H1 (cell line): ENCODE data around the gene XPO5. TPM values are rescaled to one million over a fixed set of nuclear protein-coding genes. Genes with fewer than 3 reads are reported as not detected.
A peak's percentile ranks its signal among the peaks of the same experiment; 100 is the strongest.

ENCODE experiments used
- CTCF ChIA-PET: fragments of 300-600 bp; sonication (Branson Sonifier 250); formaldehyde crosslinking; loops from one replicate; lab custom pipeline; 2021; ENCODE audit not compliant: partially characterized antibody; lab: Charles Lee
- POLR2A ChIA-PET: fragments of 300-600 bp; sonication (Branson Sonifier 250); formaldehyde crosslinking; loops from one replicate; lab custom pipeline; 2021; ENCODE audit warnings: inconsistent platforms; ENCODE audit not compliant: partially characterized antibody; lab: Charles Lee
- DNase-seq, 2 experiments: peaks; one replicate each; pipeline versions ENCODE4 v3.0.0 to v3.0.0-alpha.2; 2010 to 2022; ENCODE audit warnings: low spot score in 2 of 2, low read depth in 1 of 2, mixed read lengths in 1 of 2
- FAIRE-seq: peaks from 2 replicates; lab custom pipeline; 2011; peaks lifted over from hg19 to GRCh38; lab: Jason Lieb, UNC
- H2AFZ ChIP-seq: 2 replicates; pipeline ENCODE4 v1.8.1; 2012; ENCODE audit warnings: low read length, inconsistent platforms
- H2AK5ac ChIP-seq: 2 replicates; pipeline ENCODE4 v1.6.1; 2013; ENCODE audit warnings: low read depth, low read length
- H2BK120ac ChIP-seq: replicated peaks from 2 replicates; pipeline ENCODE3; 2013; ENCODE audit warnings: low read depth, low read length, inconsistent platforms
- H2BK12ac ChIP-seq: 2 replicates; pipeline ENCODE4 v1.6.1; 2013; ENCODE audit warnings: low read depth, low read length
- H2BK15ac ChIP-seq: 2 replicates; pipeline ENCODE4 v1.6.1; 2013; ENCODE audit warnings: low read length
- H2BK20ac ChIP-seq: 2 replicates; pipeline ENCODE4 v1.6.1; 2013; ENCODE audit warnings: low read length
- H2BK5ac ChIP-seq: 2 replicates; pipeline ENCODE4 v1.6.1; 2013; ENCODE audit warnings: low read depth, low read length
- H3K14ac ChIP-seq: 2 replicates; pipeline ENCODE4 v1.6.1; 2013; ENCODE audit warnings: inconsistent platforms; ENCODE audit not compliant: insufficient read length
- H3K18ac ChIP-seq: 2 replicates; pipeline ENCODE4 v1.6.1; 2013; ENCODE audit warnings: low read length; ENCODE audit errors: extremely low read depth
- H3K23ac ChIP-seq: 2 replicates; pipeline ENCODE4 v1.6.1; 2013; ENCODE audit warnings: inconsistent platforms; ENCODE audit not compliant: insufficient read length
- H3K23me2 ChIP-seq: 2 replicates; pipeline ENCODE4 v1.6.1; 2013; ENCODE audit warnings: low read depth, low read length
- H3K27ac ChIP-seq: 2 replicates; pipeline ENCODE4 v1.6.1; 2011; ENCODE audit warnings: low read depth, low read length, inconsistent platforms
- H3K27me3 ChIP-seq, 4 experiments: replicated peaks in 1 of 4; 1 replicate in 1 of 4; 2 replicates in 3 of 4; pipeline versions ENCODE4 v1.6.1 to v1.8.1; 2011 to 2013; ENCODE audit warnings: low read length in 3 of 4, mild to moderate bottlenecking in 3 of 4, inconsistent platforms in 2 of 4, mixed read lengths in 2 of 4, moderate library complexity in 1 of 4; ENCODE audit not compliant: control insufficient read depth in 3 of 4, insufficient read depth in 3 of 4; ENCODE audit errors: extremely low read depth in 1 of 4
- H3K36me3 ChIP-seq, 4 experiments: 2 replicates each; pipeline versions ENCODE4 v1.6.1 to v1.8.1; 2011 to 2013; ENCODE audit warnings: mild to moderate bottlenecking in 4 of 4, low read length in 3 of 4, moderate library complexity in 2 of 4, control low read depth in 1 of 4, inconsistent platforms in 1 of 4; ENCODE audit not compliant: insufficient read depth in 4 of 4, control insufficient read depth in 2 of 4
- H3K4ac ChIP-seq: replicated peaks from 2 replicates; pipeline ENCODE3; 2013; ENCODE audit warnings: low read length, low read depth, mixed read lengths, inconsistent platforms; ENCODE audit not compliant: insufficient read length
- H3K4me1 ChIP-seq, 4 experiments: replicated peaks in 1 of 4; 1 replicate in 1 of 4; 2 replicates in 3 of 4; pipeline versions ENCODE4 v1.6.1 to v1.8.1; 2011 to 2013; ENCODE audit warnings: low read length in 3 of 4, inconsistent platforms in 2 of 4, mixed read lengths in 1 of 4; ENCODE audit not compliant: insufficient read depth in 4 of 4, control insufficient read depth in 3 of 4
- H3K4me2 ChIP-seq, 2 experiments: 2 replicates each; pipeline versions ENCODE4 v1.6.1 to v1.8.1; 2011 to 2013; ENCODE audit warnings: low read depth in 2 of 2, low read length in 2 of 2, control low read depth in 1 of 2, inconsistent platforms in 1 of 2, mild to moderate bottlenecking in 1 of 2; ENCODE audit not compliant: insufficient read depth in 1 of 2
- H3K4me3 ChIP-seq, 4 experiments: fragments of 200-600, 300-600 bp in 1 of 4; sonication (generic), shearing (Covaris generic), sonication (Bioruptor Twin) in 1 of 4; 2 replicates each; pipeline versions ENCODE4 v1.5.1 to v1.8.1; 2011 to 2016; ENCODE audit warnings: low read length in 4 of 4, low read depth in 3 of 4, control low read depth in 2 of 4, inconsistent platforms in 2 of 4, mild to moderate bottlenecking in 2 of 4, mixed read lengths in 1 of 4, moderate library complexity in 1 of 4; ENCODE audit not compliant: insufficient read depth in 2 of 4; ENCODE audit errors: extremely low read depth in 1 of 4
- H3K56ac ChIP-seq: replicated peaks from 2 replicates; pipeline ENCODE3; 2013; ENCODE audit warnings: low read depth, mild to moderate bottlenecking, mixed read lengths, low read length, inconsistent platforms; ENCODE audit not compliant: insufficient read length
- H3K79me1 ChIP-seq: 2 replicates; pipeline ENCODE4 v1.6.1; 2013; ENCODE audit warnings: low read depth, low read length, control low read depth
- H3K79me2 ChIP-seq, 2 experiments: 2 replicates each; pipeline versions ENCODE4 v1.6.1 to v1.8.1; 2012 to 2013; ENCODE audit warnings: low read length in 2 of 2, mild to moderate bottlenecking in 2 of 2, inconsistent platforms in 1 of 2; ENCODE audit not compliant: insufficient read depth in 2 of 2, control insufficient read depth in 1 of 2
- H3K9ac ChIP-seq, 4 experiments: replicated peaks in 1 of 4; 1 replicate in 1 of 4; 2 replicates in 3 of 4; pipeline versions ENCODE4 v1.6.1 to v1.8.1; 2011 to 2013; ENCODE audit warnings: low read depth in 3 of 4, low read length in 3 of 4, control low read depth in 2 of 4, mild to moderate bottlenecking in 2 of 4, moderate library complexity in 2 of 4, inconsistent platforms in 1 of 4; ENCODE audit errors: extremely low read depth in 1 of 4
- H3K9me3 ChIP-seq, 2 experiments: 2 replicates each; pipeline versions ENCODE4 v1.6.1 to v1.8.1; 2012 to 2013; ENCODE audit warnings: mild to moderate bottlenecking in 2 of 2, moderate library complexity in 2 of 2, control low read depth in 1 of 2, inconsistent platforms in 1 of 2, low read depth in 1 of 2, low read length in 1 of 2, mixed read lengths in 1 of 2; ENCODE audit not compliant: insufficient read depth in 2 of 2
- H4K20me1 ChIP-seq, 2 experiments: replicated peaks in 1 of 2; 2 replicates each; pipeline versions ENCODE3 to v1.8.1; 2011 to 2013; ENCODE audit warnings: inconsistent platforms in 2 of 2, low read length in 2 of 2, mild to moderate bottlenecking in 1 of 2; ENCODE audit not compliant: insufficient read depth in 2 of 2, control insufficient read depth in 1 of 2
- H4K5ac ChIP-seq: 2 replicates; pipeline ENCODE4 v1.6.1; 2013; ENCODE audit warnings: low read length, low read depth, mixed read lengths, inconsistent platforms; ENCODE audit not compliant: insufficient read length
- H4K8ac ChIP-seq: 2 replicates; pipeline ENCODE4 v1.8.0; 2013; ENCODE audit warnings: mild to moderate bottlenecking, moderate library complexity, low read length, inconsistent platforms; ENCODE audit not compliant: insufficient read depth; ENCODE audit errors: extremely low read depth
- H4K91ac ChIP-seq: replicated peaks from 2 replicates; pipeline ENCODE3; 2013; ENCODE audit warnings: low read length, mixed read lengths, inconsistent platforms; ENCODE audit not compliant: insufficient read length
- E2F6 ChIP-seq: IDR thresholded peaks from 2 replicates; pipeline ENCODE4 v1.6.1; 2012; ENCODE audit warnings: inconsistent platforms
- FOSL1 ChIP-seq: IDR thresholded peaks from 2 replicates; pipeline ENCODE4 v1.6.1; 2011; ENCODE audit warnings: mild to moderate bottlenecking, low read depth, low read length, moderate library complexity; ENCODE audit not compliant: insufficient read depth
- MAX ChIP-seq: IDR thresholded peaks from 2 replicates; pipeline ENCODE4 v1.6.1; 2012; ENCODE audit warnings: inconsistent platforms
- PHF8 ChIP-seq: fragments of 200-600 bp; sonication (generic); conservative IDR thresholded peaks from 2 replicates; pipeline ENCODE4 v1.7.1; 2012; ENCODE audit warnings: low read depth, mild to moderate bottlenecking, inconsistent platforms, low read length, moderate library complexity
- RNF2 ChIP-seq: fragments of 200-900, 300-1000 bp; sonication (generic); IDR thresholded peaks from 2 replicates; pipeline ENCODE4 v1.7.1; 2016; ENCODE audit warnings: borderline replicate concordance, low read depth, mild to moderate bottlenecking, antibody characterized with exemption, low read length; ENCODE audit not compliant: poor library complexity, severe bottlenecking; ENCODE audit errors: missing control alignments
- RXRA ChIP-seq: IDR thresholded peaks from 2 replicates; pipeline ENCODE4 v1.6.1; 2011; ENCODE audit warnings: low read depth, mild to moderate bottlenecking, low read length, moderate library complexity; ENCODE audit not compliant: insufficient read depth
- SAP30 ChIP-seq: fragments of 300-600 bp; sonication (generic); IDR thresholded peaks from 2 replicates; pipeline ENCODE4 v1.7.1; 2012; ENCODE audit warnings: low read length, moderate library complexity, mild to moderate bottlenecking, inconsistent platforms; ENCODE audit not compliant: insufficient read depth, insufficient replicate concordance
- SIN3A ChIP-seq, 2 experiments: IDR thresholded peaks in 1 of 2; conservative IDR thresholded peaks in 1 of 2; 2 replicates each; pipeline ENCODE4 v1.6.1; 2011 to 2012; ENCODE audit warnings: low read length in 2 of 2, improper control_type of control experiment in 1 of 2, low read depth in 1 of 2, mild to moderate bottlenecking in 1 of 2
- WGBS, 2 experiments: shearing (Covaris generic) in 1 of 2; methylation state at CpG; one replicate each; pipeline versions ENCODE4 v1.1.6 to v1.1.7; 2013 to 2015; ENCODE audit warnings: low lambda C conversion rate in 2 of 2, mixed read lengths in 2 of 2, inconsistent platforms in 1 of 2, low coverage in 1 of 2, missing lambda C conversion rate in 1 of 2; ENCODE audit not compliant: insufficient replicate concordance in 2 of 2, insufficient coverage in 1 of 2, insufficient read length in 1 of 2; ENCODE audit errors: extremely low coverage in 1 of 2, missing lambda C conversion rate in 1 of 2; 5-methylcytosine and 5-hydroxymethylcytosine counted together
- polyA plus RNA-seq, 7 experiments: library from polyadenylated mRNA; depleted of rRNA in 3 of 7; stranded (reverse) in 5 of 7; unstranded in 2 of 7; fragments of >200 nt in 5 of 7; fragments of 200-250 nt in 2 of 7; gene quantifications; 1 replicate in 5 of 7; 2 replicates in 1 of 7; 4 replicates in 1 of 7; pipeline versions ENCODE4 v1.2.1 to v1.2.3, GENCODE V29; 2011 to 2013; ENCODE audit warnings: missing spikeins in 2 of 7, mixed read lengths in 2 of 7
- total RNA-seq: library from RNA; stranded (reverse); fragmentation: NEBNext Ultra II Directional; extraction: Animal tissue kit (Norgen Biotek cat#: 25700); gene quantifications from 2 replicates; pipeline ENCODE4 v1.2.1, GENCODE V29; 2021

Gene XPO5
- total and polyA plus RNA-seq, 2 of the 8 experiments (the other 6 are each of a cell fraction or from before 2014, with no cell fraction given): 80.6 to 95.7 TPM

GRCh38 chr6:43575105-43575771, 600 bp downstream of the XPO5 start:
- peak overlapping the region; percentile 82 for H2BK120ac ChIP-seq
- H3K23ac ChIP-seq: no peak overlapping the region
- no peaks in the 10 kb centered on the region for H3K9me3 ChIP-seq
- no peak overlapping the region for H2AK5ac ChIP-seq
- peaks cover 5% of the 10 kb centered on the region for H3K79me1 ChIP-seq
- 2% methylated on average over 36 of the region's 38 CpGs; no CpG with 5 or more reads in 1 of the 2 experiments for WGBS, 2 experiments
- peak overlapping the region; percentile 84 for H3K56ac ChIP-seq
- no peak overlapping the region for H2BK20ac ChIP-seq
- H2BK15ac ChIP-seq: no peak overlapping the region
- peaks cover 5 to 65% of the 10 kb centered on the region in 2 experiments for H3K79me2 ChIP-seq
- POLR2A ChIA-PET: interaction anchor here (0.8 to 4.0 kb wide), 16 partner anchors 13 to 148 kb away, joined by 3 to 16 read pairs (median 4); partner anchors contain the start of genes ABCC10, GTPBP2, LRRC73 and POLR1C
- no peak overlapping the region for H4K5ac ChIP-seq
- DNase-seq: no peak
- CTCF ChIA-PET: interaction anchor here (1.1 kb wide), 1 partner anchor 9 kb away, joined by 4 read pairs; no protein-coding TSS in a partner anchor
- peak overlapping the region; percentile 89; the same call in 1 of the 2 replicates for H2BK12ac ChIP-seq
- H3K27ac ChIP-seq: peak overlapping the region; percentile 23; the same call in 1 of the 2 replicates
- H4K20me1 ChIP-seq: peaks cover 3% of the 10 kb centered on the region in 2 experiments
- peak overlapping the region; percentile 76 to 96 (median 82) for H3K4me3 ChIP-seq
- H2AFZ ChIP-seq: peak overlapping the region; percentile 98; the same call in 1 of the 2 replicates
- peaks cover 0 to 3% (median 0%) of the 10 kb centered on the region in 4 experiments; a peak in 2 of 7 replicates for H3K4me1 ChIP-seq
- H3K9ac ChIP-seq: peak overlapping the region; percentile 48 to 81 (median 66)
- H3K27me3 ChIP-seq: no peaks in the 10 kb centered on the region
- peak overlapping the region; percentile 95 for H4K91ac ChIP-seq
- peak overlapping the region; percentile 72 for H3K4ac ChIP-seq
- H2BK5ac ChIP-seq: peak overlapping the region; percentile 93
- H3K14ac ChIP-seq: no peak overlapping the region
- H3K36me3 ChIP-seq: peaks cover 6 to 31% (median 27%) of the 10 kb centered on the region in 4 experiments
- H3K4me2 ChIP-seq: peak overlapping the region; percentile 76 to 93
- H3K23me2 ChIP-seq: peaks cover 3% of the 10 kb centered on the region; the same call in 1 of the 2 replicates
- peak overlapping the region; percentile 98 for H3K18ac ChIP-seq
- peak overlapping the region; percentile 81 for H4K8ac ChIP-seq
- FAIRE-seq: no peak
- TF ChIP-seq FOSL1 (no peak), MAX (peak; percentile 80), RNF2 (peak; percentile 28), SAP30 (peak; percentile 96), PHF8 (no peak), RXRA (no peak), SIN3A (conservative IDR thresholded peaks at IDR 0.05 in 1 of 2, IDR thresholded peaks at IDR 0.05 in 1 of 2; ENCODE audit: low read depth in 1 of 2, low read length in 2 of 2) (0 out of 4 replicates have a peak, but pooled peaks of 1 of the 2 experiments have one; percentile 39), E2F6 (peak; percentile 37; the same call in 1 of the 2 replicates)
